K562 (cell line): ENCODE data around the gene PRAME. TPM values are rescaled to one million over a fixed set of nuclear protein-coding genes. Genes with fewer than 3 reads are reported as not detected.
A peak's percentile ranks its signal among the peaks of the same experiment; 100 is the strongest.
"Not testable (repeated sequence)": the region's sequence is repeated elsewhere in the genome, so short reads cannot be mapped to it uniquely, and the experiment has no call there.

ENCODE experiments used
- ATAC-seq: fragments of 200-7000 bp; cut with Tn5 transposase; 3 replicates; pipeline ENCODE4 v1.9.1; 2020; ENCODE audit warnings: moderate library complexity
- BruUV-seq: library from RNA; stranded (reverse); fragments of 400-500 nt; replicated peaks from 2 replicates; lab custom pipeline; 2021; lab: Mats Ljungman, UMichigan
- CTCF ChIA-PET: fragments of 300-600 bp; formaldehyde crosslinking; extraction: SDS; loops from one replicate; lab custom pipeline; 2021; ENCODE audit warnings: low intra/inter-chr PET ratio; lab: Yijun Ruan, JAX
- POLR2A ChIA-PET: fragments of 300-600, 350-650 bp; sonication (Branson Sonifier 250); formaldehyde crosslinking; extraction: SDS; loops from one replicate; lab custom pipeline; 2021; ENCODE audit warnings: antibody characterized with exemption, inconsistent platforms; lab: Yijun Ruan, JAX
- DNase-seq, 4 experiments: peaks; one replicate each; pipeline versions ENCODE4 v3.0.0 to v3.0.0-alpha.2; 2011 to 2018; ENCODE audit warnings: low spot score in 3 of 4, mixed read lengths in 3 of 4; ENCODE audit errors: extremely low read depth in 1 of 4
- FAIRE-seq: peaks from 2 replicates; lab custom pipeline; 2011; peaks lifted over from hg19 to GRCh38; lab: Jason Lieb, UNC
- H2AFZ ChIP-seq: 2 replicates; pipeline ENCODE4 v1.6.0; 2011; ENCODE audit warnings: low read depth, low read length, control low read depth, inconsistent platforms
- H3K27ac ChIP-seq: fragments of 200-600 bp; 3 replicates; pipeline ENCODE4 v1.8.0; 2011; ENCODE audit warnings: low read depth, mild to moderate bottlenecking, control low read depth, inconsistent platforms, low read length, moderate library complexity, mixed read lengths; ENCODE audit errors: extremely low read depth
- H3K27me3 ChIP-seq, 2 experiments: fragments of 300-600 bp in 1 of 2; 2 replicates in 1 of 2; 3 replicates in 1 of 2; pipeline versions ENCODE4 v1.6.0 to v1.8.0; 2011; ENCODE audit warnings: inconsistent platforms in 2 of 2, low read length in 2 of 2, mild to moderate bottlenecking in 1 of 2, mixed read lengths in 1 of 2, moderate library complexity in 1 of 2; ENCODE audit not compliant: control insufficient read depth in 2 of 2, insufficient read depth in 2 of 2
- H3K36me3 ChIP-seq: fragments of 300-600 bp; 3 replicates; pipeline ENCODE4 v1.8.0; 2011; ENCODE audit warnings: mild to moderate bottlenecking, low read length, inconsistent platforms; ENCODE audit not compliant: control insufficient read depth, insufficient read depth
- H3K4me1 ChIP-seq, 2 experiments: fragments of 200-600 bp in 1 of 2; replicated peaks in 1 of 2; 2 replicates in 1 of 2; 3 replicates in 1 of 2; pipeline versions ENCODE4 v1.5.1 to v1.8.0; 2011; ENCODE audit warnings: inconsistent platforms in 2 of 2, low read length in 2 of 2, mild to moderate bottlenecking in 1 of 2, mixed read lengths in 1 of 2, moderate library complexity in 1 of 2; ENCODE audit not compliant: control insufficient read depth in 2 of 2, insufficient read depth in 2 of 2
- H3K4me2 ChIP-seq: 2 replicates; pipeline ENCODE4 v1.6.1; 2011; ENCODE audit warnings: low read length, control low read depth, inconsistent platforms, mixed read lengths; ENCODE audit not compliant: insufficient read depth
- H3K4me3 ChIP-seq: fragments of 200-600 bp; sonication (generic), shearing (Covaris generic); 2 replicates; pipeline ENCODE4 v1.5.1; 2016; ENCODE audit warnings: control low read depth, inconsistent platforms
- H3K79me2 ChIP-seq: fragments of 200-600 bp; 3 replicates; pipeline ENCODE4 v1.8.0; 2011; ENCODE audit warnings: low read length, inconsistent platforms; ENCODE audit not compliant: control insufficient read depth, insufficient read depth
- H3K9ac ChIP-seq, 2 experiments: 2 replicates each; pipeline versions ENCODE4 v1.6.0 to v1.6.1; 2011; ENCODE audit warnings: low read depth in 2 of 2, low read length in 2 of 2, control low read depth in 1 of 2, inconsistent platforms in 1 of 2, mild to moderate bottlenecking in 1 of 2, mixed read lengths in 1 of 2; ENCODE audit not compliant: insufficient read depth in 1 of 2
- H3K9me1 ChIP-seq: one replicate; pipeline ENCODE4 v1.6.0; 2011; ENCODE audit warnings: inconsistent platforms, mild to moderate bottlenecking, low read length, moderate library complexity; ENCODE audit not compliant: control insufficient read depth, insufficient read depth
- H3K9me3 ChIP-seq: replicated peaks from 2 replicates; pipeline ENCODE4 v1.5.1; 2011; ENCODE audit warnings: low read depth, low read length, inconsistent platforms; ENCODE audit not compliant: control insufficient read depth, insufficient read depth
- H4K20me1 ChIP-seq: replicated peaks from 2 replicates; pipeline ENCODE4 v1.6.1; 2011; ENCODE audit warnings: low read length, inconsistent platforms, mixed read lengths; ENCODE audit not compliant: control insufficient read depth, insufficient read depth
- HMGXB4 ChIP-seq: sonication (generic); formaldehyde crosslinking; IDR thresholded peaks from 2 replicates; pipeline ENCODE4 v1.8.1; 2023; ENCODE audit warnings: mild to moderate bottlenecking, missing genetic modification reagents
- HOXB6 ChIP-seq: fragments of 250-450 bp; sonication (Bioruptor Pico); IDR thresholded peaks from 2 replicates; pipeline ENCODE4 v1.5.1; 2022; ENCODE audit warnings: mild to moderate bottlenecking, borderline replicate concordance
- JUNB ChIP-seq: fragments of 450-650 bp; formaldehyde crosslinking; conservative IDR thresholded peaks from 2 replicates; pipeline ENCODE4 v1.4.0; 2020; ENCODE audit warnings: mild to moderate bottlenecking
- MBD2 ChIP-seq: sonication (generic); IDR thresholded peaks from 2 replicates; pipeline ENCODE4 v1.6.1; 2016; ENCODE audit warnings: low read depth, borderline replicate concordance
- MYNN ChIP-seq, 2 experiments: sonication (generic); formaldehyde crosslinking in 1 of 2; IDR thresholded peaks; 2 replicates each; pipeline versions ENCODE4 v1.5.0 to v1.6.1; 2016 to 2020; ENCODE audit warnings: antibody characterized with exemption in 1 of 2, missing genetic modification reagents in 1 of 2
- NFYB ChIP-seq: IDR thresholded peaks from 2 replicates; pipeline ENCODE4 v1.6.1; 2011; ENCODE audit warnings: mild to moderate bottlenecking, moderate library complexity; ENCODE audit not compliant: insufficient read length; ENCODE audit errors: extremely low read depth
- RBM22 ChIP-seq: fragments of 200-400 bp; formaldehyde crosslinking; IDR thresholded peaks from 2 replicates; pipeline ENCODE4 v1.6.1; 2018; ENCODE audit warnings: low read length, low read depth; ENCODE audit not compliant: poor library complexity, severe bottlenecking
- USF2 ChIP-seq: sonication (generic); formaldehyde crosslinking; IDR thresholded peaks from 2 replicates; pipeline ENCODE4 v1.5.0; 2020; ENCODE audit warnings: missing genetic modification reagents
- ZNF184 ChIP-seq: sonication (generic); formaldehyde crosslinking; IDR thresholded peaks from 2 replicates; pipeline ENCODE4 v1.5.0; 2020; ENCODE audit warnings: missing genetic modification reagents
- WGBS: fragments of 100-300 bp; shearing (Covaris generic); methylation state at CpG from one replicate; pipeline ENCODE4 v1.1.6; 2016; ENCODE audit warnings: low coverage, mixed read lengths; ENCODE audit not compliant: insufficient coverage; ENCODE audit errors: missing lambda C conversion rate; 5-methylcytosine and 5-hydroxymethylcytosine counted together
- in situ Hi-C: fragments of 300-500 bp; cut with MboI; formaldehyde crosslinking; loops from 4 replicates; pipeline ENCODE4 v1.15.0; 2018; ENCODE audit warnings: inconsistent platforms, mixed read lengths
- intact Hi-C: fragments of 100-400 bp; cut with micrococcal nuclease; formaldehyde crosslinking; loops from 2 replicates; pipeline ENCODE4 v1.14.2; 2022
- polyA plus RNA-seq, 8 experiments: library from polyadenylated mRNA; depleted of rRNA in 4 of 8; stranded (reverse) in 5 of 8; unstranded in 3 of 8; fragments of >200 nt; fragmentation: Nextera tagmentation in 2 of 8; fragmentation: Illumina TruSeq in 1 of 8; extraction: Ambion mirVana in 2 of 8; extraction: Trizol in 1 of 8; gene quantifications; 2 replicates each; pipeline versions ENCODE4 v1.2.1 to v1.2.3, GENCODE V29; 2011 to 2014; ENCODE audit warnings: inconsistent platforms in 1 of 8, missing spikeins in 1 of 8
- total RNA-seq, 7 experiments: library from RNA; depleted of rRNA in 6 of 7; stranded (reverse); fragments of >200 nt in 6 of 7; fragmentation: Illumina TruSeq in 2 of 7; extraction: Trizol in 2 of 7; gene quantifications; 2 replicates each; pipeline versions ENCODE4 v1.2.1 to v1.2.3, GENCODE V29; 2011 to 2021; ENCODE audit warnings: low replicate concordance in 1 of 7
- TF ChIP-seq, protein P1 (sequence below): sonication (generic); formaldehyde crosslinking; IDR thresholded peaks from 2 replicates; pipeline ENCODE4 v1.8.1; 2023; ENCODE audit warnings: mild to moderate bottlenecking, missing genetic modification reagents, moderate library complexity
- TF ChIP-seq, protein P2 (sequence below): sonication (generic); formaldehyde crosslinking; IDR thresholded peaks from 2 replicates; pipeline ENCODE4 v1.8.0; 2022; ENCODE audit warnings: mild to moderate bottlenecking, low read depth, missing genetic modification reagents
- TF ChIP-seq, protein P3 (sequence below): fragments of 450-650 bp; formaldehyde crosslinking; IDR thresholded peaks from 2 replicates; pipeline ENCODE4 v1.4.0; 2020; ENCODE audit warnings: mild to moderate bottlenecking, moderate library complexity

PRAME gene
- total and polyA plus RNA-seq, 9 of the 15 experiments (the other 6 are each of a cell fraction or from before 2014, with no cell fraction given), result 662 to 2,141 (median 1,142) TPM

GRCh38 chr22:22608022-22608421 lies 49.0 kb upstream of the PRAME start (continued):
- TF ChIP-seq HMGXB4, result 0 out of 2 replicates have a peak, but pooled peaks have one; percentile 64
- peak; percentile 51; the same call in 1 of the 2 replicates for TF ChIP-seq ZNF184 (CRISPR knock-in tag)
- TF ChIP-seq MYNN (IDR thresholded peaks at IDR 0.05), result not testable (repeated sequence)
- TF ChIP-seq MYNN (CRISPR knock-in tag; IDR thresholded peaks at IDR 0.05), result peak; percentile 79
- TF ChIP-seq, protein P1, sequence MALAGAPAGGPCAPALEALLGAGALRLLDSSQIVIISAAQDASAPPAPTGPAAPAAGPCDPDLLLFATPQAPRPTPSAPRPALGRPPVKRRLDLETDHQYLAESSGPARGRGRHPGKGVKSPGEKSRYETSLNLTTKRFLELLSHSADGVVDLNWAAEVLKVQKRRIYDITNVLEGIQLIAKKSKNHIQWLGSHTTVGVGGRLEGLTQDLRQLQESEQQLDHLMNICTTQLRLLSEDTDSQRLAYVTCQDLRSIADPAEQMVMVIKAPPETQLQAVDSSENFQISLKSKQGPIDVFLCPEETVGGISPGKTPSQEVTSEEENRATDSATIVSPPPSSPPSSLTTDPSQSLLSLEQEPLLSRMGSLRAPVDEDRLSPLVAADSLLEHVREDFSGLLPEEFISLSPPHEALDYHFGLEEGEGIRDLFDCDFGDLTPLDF, result peak; percentile 40; the same call in 1 of the 2 replicates
- peak; percentile 30 for TF ChIP-seq USF2
- TF ChIP-seq, all 486 proteins: peak for 9; not testable (repeated sequence) for 477

DNA sequence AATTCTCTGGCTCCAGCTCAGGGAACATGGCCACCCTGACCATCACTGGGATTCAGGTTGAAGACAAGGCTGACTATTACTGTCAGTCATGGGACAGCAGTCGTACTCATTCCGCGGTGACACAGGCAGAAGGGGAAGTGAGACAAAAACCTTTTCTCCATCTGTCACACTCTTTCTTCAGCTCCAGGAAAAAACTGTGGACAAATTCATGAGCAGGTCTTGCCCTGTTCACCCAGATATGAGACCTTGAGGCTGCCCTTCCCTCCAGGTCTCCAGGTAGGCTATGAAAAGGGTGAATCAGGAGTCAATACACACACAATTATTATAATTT lies 46.0 kb upstream of the PRAME start:
- WGBS, result 2% methylated on average over 3 of the region's 3 CpGs
- Histone ChIP-seq H3K4me3 (no peak overlapping the region), H3K4me2 (no peak overlapping the region), H3K36me3 (no peaks in the 10 kb centered on the region), H3K9ac (no peak overlapping the region), H2AFZ (no peak overlapping the region), H3K27ac (no peak overlapping the region), H3K9me3 (no peaks in the 10 kb centered on the region), H3K4me1 (no peaks in the 10 kb centered on the region), H3K79me2 (no peaks in the 10 kb centered on the region), H3K9me1 (no peaks in the 10 kb centered on the region), H3K27me3 (peaks cover 61 to 69% of the 10 kb centered on the region in 2 experiments), H4K20me1 (peaks cover 25% of the 10 kb centered on the region; the same call in 1 of the 2 replicates)
- POLR2A ChIA-PET, result interaction anchor here (0.6 to 3.6 kb wide), 16 partner anchors 8 to 233 kb away, joined by 3 to 19 read pairs (median 4); no protein-coding TSS in a partner anchor
- intact Hi-C loops (loop anchor here (10.0 kb wide), 1 partner anchor 60 kb away; no protein-coding TSS in a partner anchor), in situ Hi-C loops (no loop called here)
- no TSS peak for BruUV-seq
- ATAC-seq, result peak; percentile 3; the same call in 2 of the 3 replicates
- peak in 1 of 4 experiments; percentile 27 for DNase-seq
- CTCF ChIA-PET, result interaction anchor here (1.3 to 1.4 kb wide), 2 partner anchors 10 to 11 kb away, joined by 3 to 7 read pairs; no protein-coding TSS in a partner anchor
- FAIRE-seq, result no peak
- no peak for TF ChIP-seq JUNB (CRISPR knock-in tag)
- no peak for TF ChIP-seq HOXB6 (CRISPR knock-in tag)
- TF ChIP-seq, protein P2, sequence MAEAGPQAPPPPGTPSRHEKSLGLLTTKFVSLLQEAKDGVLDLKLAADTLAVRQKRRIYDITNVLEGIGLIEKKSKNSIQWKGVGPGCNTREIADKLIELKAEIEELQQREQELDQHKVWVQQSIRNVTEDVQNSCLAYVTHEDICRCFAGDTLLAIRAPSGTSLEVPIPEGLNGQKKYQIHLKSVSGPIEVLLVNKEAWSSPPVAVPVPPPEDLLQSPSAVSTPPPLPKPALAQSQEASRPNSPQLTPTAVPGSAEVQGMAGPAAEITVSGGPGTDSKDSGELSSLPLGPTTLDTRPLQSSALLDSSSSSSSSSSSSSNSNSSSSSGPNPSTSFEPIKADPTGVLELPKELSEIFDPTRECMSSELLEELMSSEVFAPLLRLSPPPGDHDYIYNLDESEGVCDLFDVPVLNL, result no peak
- TF ChIP-seq, protein P3, sequence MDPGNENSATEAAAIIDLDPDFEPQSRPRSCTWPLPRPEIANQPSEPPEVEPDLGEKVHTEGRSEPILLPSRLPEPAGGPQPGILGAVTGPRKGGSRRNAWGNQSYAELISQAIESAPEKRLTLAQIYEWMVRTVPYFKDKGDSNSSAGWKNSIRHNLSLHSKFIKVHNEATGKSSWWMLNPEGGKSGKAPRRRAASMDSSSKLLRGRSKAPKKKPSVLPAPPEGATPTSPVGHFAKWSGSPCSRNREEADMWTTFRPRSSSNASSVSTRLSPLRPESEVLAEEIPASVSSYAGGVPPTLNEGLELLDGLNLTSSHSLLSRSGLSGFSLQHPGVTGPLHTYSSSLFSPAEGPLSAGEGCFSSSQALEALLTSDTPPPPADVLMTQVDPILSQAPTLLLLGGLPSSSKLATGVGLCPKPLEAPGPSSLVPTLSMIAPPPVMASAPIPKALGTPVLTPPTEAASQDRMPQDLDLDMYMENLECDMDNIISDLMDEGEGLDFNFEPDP, result no peak
- TF ChIP-seq NFYB, result no peak
- no peak for TF ChIP-seq MBD2
- no peak for TF ChIP-seq RBM22
